Esophagus squamous epithelium (tissue), 4 donors: ENCODE data around the gene IL19.

Experiments
- CTCF ChIP-seq, 6 experiments: fragments of 450-650 bp in 4 of 6; fragments of 200-600 bp in 2 of 6; sonication (generic) in 2 of 6; IDR thresholded peaks; one replicate each; pipeline ENCODE4 v1.5.1; 2016 to 2019; ENCODE audit warnings: antibody characterized with exemption in 6 of 6, mild to moderate bottlenecking in 4 of 6, moderate library complexity in 4 of 6
- POLR2A ChIP-seq, 4 donors: fragments of 450-650 bp; IDR thresholded peaks; one replicate each; pipeline ENCODE4 v1.6.1; 2017; ENCODE audit warnings: antibody characterized with exemption in 4 of 4, mild to moderate bottlenecking in 4 of 4, moderate library complexity in 3 of 4

- no peak for TF ChIP-seq CTCF (IDR thresholded peaks at IDR 0.05)
- no peak for TF ChIP-seq POLR2A (IDR thresholded peaks at IDR 0.05)
Measured at GRCh38 chr1:206855859-206856258, 85.3 kb downstream of the IL19 start.
